CD4-positive, alpha-beta T cell treated with Interleukin-2 at 100 ng/mL for 4 hours (primary cell): ENCODE data around the gene ABCC1.
"Not testable (repeated sequence)": the region's sequence is repeated elsewhere in the genome, so short reads cannot be mapped to it uniquely, and the experiment has no call there.

ENCODE experiments used
- DNase-seq: peaks from one replicate; pipeline ENCODE4 v3.0.0-alpha.2; 2020; ENCODE audit warnings: low spot score

ABCC1 gene

DNA sequence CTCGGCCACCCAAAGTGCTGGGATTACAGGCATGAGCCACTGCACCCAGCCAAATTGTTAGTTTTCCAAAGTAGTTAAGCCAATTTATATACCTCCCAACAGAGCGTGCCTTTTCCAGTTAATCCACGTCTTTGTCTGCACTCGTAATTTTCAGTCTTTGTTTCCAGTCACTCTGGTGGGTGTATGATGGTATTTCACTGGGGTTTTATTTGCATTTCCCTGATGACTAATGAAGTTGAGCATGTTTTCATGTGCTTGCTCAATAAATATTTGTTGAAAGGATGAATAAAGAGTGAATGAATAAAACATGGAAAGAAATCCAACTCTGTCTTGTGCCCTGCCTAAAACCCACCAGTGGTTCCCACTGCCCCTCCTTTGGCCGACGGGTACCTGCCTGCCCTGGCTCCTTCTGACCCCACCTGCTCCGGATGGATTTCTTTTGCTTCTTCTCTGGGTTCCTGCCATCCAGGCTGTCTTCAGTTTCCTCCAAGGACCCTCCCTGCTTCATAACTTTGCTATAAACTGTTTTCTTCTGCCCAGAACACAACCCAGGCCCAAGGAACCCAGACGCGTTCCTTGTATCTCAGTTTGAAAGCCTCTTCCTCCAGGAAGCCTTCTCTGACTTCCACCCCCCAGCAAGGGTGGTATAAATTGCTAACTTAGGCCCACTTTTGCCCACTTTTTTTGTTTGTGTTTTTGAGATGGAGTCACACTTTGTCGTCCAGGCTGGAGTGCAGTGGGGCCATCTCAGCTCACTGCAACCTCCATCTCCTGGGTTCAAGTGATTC is 3.0 kb upstream of the ABCC1 start:
- no peak for DNase-seq

DNA sequence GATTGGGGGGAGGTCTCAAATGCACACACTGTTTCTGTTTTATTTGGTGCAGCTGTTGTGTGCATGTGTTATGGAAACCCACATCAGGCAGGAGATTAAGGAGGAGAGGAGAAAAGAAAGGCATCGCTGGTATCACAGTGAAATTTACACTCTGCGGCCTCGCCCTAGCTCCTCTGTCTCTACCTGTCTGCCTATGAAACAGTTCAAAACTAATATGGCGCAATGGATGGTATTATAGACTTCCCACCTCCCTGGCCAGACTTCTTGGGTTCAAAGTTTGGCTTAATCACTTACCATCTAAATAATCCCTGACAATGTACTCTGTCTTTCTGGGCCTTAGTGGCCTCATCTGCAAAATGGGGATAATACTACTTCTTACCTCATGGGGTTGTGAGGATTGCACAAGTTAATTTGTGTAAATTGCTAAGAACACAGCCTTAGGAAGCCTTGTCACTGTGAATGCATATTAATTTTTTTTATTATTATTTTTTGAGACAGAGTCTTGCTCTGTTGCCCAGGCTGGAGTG is 1.4 kb upstream of the ABCC1 start:
- no peak for DNase-seq

DNA sequence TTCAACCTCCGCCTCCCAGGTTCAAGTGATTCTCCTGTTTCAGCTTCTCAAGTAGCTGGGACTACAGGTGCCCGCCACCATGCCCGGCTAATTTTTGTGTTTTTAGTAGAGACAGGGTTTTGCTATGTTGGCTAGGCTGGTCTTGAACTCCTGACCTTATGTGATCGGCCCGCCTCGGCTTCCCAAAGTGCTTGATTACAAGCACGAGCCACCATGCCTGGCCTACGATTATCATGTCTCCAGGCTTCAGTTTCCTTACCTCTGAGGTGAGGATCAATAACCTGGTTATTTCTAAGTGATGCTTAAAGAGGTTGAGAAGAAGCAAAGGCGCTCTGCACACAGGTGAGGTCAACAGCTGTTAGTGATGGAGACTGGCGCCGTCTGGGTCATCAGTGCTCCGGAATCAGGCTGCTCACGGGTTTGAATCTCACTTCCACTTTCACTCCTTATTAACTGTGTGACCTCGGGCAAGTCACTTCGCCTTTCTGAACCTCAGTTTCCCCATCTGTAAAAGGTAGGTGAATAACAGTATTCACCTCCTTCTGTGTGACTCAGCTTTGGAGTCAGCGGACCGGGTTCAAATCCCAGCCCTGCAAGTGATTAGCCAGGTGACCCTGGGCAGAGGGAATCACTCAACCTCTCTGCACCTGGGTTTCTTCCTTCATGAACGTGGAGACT is 745 bp upstream of the ABCC1 start:
- DNase-seq = peak; percentile 18

DNA sequence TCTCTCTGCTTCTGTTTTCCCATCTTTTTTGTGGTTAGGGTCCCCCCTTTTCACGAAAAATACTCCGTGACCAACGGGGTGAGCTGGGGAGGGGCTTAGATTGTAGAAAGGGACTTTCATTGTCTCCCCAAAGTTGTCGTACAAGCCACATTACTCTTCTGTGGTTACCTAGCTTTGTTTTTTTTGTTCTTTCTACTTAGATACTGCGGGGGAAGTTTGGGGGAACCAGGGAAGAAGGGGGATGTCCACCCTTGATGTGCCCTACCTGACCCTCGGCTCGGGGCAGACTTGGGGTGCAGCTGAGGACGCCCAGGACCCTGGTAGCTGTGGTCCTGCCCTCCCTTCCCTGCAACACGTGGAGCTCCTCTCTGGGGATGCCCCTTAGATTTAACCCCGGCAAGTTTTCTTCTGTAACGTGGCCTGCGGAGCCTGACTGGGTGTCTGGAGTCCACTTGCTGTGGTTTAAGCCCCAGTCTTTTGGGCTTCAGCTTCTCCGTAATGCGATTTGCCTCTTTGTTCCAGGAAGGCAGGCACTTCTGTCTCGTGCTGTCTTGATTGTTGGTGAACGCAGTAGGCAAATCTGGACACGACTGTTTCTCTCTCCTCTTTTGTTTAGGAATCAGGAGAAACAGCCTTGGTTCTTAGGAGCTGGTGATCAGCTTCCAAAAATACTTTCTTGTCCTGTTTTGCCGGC is 892 bp downstream of the ABCC1 start:
- DNase-seq = peak; percentile 48

DNA sequence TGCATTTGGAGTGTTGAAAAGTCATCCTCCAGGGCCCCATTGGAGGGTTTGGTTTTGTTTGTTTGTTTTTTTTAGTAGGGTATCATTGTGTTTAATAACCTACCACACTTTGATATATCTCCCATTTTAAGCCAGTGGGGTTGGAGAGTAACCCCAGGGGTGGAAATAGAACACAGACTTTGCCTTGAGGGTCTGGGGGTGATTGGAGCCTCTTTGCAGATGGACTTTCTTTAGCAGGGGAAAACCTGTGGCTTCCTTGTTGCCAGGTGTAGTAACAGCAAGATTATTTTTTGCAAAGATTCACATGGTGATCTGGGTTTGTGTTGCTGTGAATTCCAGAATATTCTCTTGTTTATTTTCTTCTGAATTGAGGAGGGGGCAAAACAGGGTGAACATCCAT is 1.5 kb downstream of the ABCC1 start:
- DNase-seq = no peak

DNA sequence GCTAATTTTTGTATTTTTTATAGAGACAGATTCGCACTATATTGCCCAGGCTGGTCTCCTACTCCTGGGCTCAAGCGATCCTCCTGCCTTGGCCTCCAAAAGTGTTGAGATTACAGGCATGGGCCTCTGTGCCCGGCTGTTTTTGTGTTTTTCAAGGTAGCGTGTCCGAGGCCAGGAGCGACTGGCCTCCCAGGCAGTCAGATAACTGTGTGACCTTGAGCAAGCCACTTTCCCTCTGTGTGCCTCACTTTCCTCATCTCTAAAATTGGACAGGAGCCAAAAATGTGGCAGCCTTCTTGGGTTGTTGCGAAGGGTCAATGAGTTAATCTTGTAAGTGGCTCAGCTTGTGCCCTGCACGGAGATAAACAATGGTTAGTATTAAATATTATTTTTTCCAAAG is 2.4 kb downstream of the ABCC1 start:
- DNase-seq = no peak

DNA sequence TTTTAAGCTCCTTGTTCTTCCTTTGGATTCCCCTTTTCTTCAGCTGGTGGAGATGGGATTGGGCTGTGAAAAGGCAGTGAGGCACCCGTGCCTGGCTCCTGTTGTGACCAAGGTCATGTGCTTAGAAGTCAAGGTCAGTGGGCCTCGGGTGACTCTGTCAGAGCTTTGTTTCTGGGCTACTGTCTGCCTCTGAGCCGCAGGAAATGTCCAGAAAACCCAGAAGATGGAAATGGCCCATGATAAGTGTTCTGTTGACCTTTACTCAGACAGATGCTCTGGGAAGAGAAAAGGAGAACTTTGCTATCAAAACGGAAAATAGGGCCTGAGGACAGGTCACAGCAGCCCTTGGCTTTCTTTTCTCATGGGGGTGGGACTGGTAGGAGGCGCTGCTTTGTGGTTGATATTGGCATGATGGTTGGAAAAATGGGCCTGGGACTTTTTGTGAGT is 2.9 kb downstream of the ABCC1 start:
- peak; percentile 16 for DNase-seq

DNA sequence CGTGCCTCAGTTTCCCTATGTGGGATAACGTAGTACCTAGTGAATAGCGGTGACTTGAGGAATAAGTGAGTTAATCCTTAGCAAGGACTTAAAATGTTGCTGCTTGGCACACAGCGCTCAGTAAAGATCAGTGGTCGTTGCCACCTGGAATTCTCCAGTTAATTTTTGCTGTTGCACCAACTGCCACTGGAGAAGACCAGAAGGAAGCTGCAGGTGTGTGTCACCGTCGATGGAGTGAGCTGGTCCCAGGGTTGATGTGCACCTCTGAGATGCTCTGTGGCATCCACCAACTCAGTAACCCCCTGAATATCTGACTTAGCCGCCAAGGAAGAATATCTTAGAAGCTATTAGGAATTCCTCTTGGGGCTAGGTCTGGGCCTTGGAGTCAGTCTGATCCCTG is 4.1 kb downstream of the ABCC1 start:
- DNase-seq = no peak

DNA sequence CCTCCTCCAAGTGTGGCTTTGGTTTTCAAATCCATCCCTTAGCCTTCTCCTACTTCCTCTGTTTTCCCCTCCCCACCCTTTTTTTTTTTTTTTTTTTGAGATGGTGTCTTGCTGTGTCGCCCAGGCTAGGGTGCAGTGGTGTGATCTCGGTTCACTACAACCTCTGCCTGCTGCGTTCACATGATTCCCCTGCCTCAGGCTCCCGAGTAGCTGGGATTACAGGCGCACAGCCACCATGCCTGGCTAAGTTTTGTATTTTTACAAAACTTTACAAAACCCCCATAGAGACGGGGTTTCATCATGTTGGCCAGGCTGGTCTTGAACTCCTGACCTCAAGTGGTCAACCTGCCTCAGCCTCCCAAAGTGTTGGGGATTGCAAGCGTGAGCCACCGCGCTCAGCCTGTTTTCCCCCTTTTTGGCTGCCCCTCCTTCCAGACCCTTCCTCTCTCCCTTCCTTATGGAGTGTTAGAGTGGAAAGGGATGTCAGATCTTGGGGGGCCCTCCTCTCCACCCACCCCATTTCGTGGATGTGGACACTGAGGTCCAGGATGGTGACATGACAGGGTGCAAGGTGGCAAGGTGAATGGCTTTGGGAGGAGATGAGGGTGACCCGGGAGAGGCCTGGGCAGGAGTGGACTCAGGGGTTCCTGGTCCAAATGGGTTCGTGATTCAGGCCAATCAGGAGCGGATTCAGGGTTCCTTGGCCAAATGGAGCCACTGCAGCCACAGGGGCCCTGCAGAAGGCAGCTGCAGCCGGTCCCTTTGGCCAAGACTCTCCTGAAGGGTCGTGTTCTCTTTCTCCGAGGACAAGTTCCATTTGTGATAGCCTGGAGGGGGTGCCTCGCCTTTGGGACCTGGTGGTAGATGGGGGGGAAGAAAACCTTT is 4.8 kb downstream of the ABCC1 start:
- no peak for DNase-seq

DNA sequence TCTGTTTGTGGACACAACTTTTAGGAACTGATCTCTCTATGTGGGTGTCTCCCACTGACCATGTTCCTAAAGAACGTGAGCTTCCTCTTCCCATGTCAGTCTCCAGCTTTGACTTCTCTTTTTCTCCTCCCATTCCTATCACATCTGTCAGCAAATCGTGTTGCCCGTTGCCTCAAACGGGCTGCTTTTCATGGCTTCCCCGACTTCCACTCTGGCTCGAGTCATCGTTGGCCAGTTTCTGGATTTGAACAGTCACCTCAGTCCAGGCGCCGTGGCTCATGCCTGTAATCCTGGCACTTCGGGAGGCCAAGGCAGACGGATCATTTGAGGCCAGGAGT is 5.4 kb downstream of the ABCC1 start:
- no peak for DNase-seq

DNA sequence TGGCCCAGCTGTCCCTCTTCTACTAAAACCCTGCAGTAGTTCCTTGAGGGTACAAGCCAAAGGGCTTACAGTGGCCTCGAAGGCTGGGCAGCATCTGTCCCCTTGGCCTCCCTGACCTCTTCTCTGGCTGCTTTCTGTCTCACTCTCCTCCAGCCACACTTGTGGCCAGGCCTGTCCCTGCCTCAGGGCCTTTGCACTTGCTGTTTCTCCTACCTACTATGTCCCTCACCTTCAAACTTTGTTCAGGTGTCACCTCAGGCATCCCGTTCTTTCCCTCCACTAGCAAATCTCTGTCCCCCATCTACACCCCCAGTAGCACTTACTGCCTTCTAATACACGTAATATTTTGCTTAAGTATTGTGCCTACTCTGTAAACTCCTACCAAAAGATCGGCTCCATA is 6.0 kb downstream of the ABCC1 start:
- no peak for DNase-seq

DNA sequence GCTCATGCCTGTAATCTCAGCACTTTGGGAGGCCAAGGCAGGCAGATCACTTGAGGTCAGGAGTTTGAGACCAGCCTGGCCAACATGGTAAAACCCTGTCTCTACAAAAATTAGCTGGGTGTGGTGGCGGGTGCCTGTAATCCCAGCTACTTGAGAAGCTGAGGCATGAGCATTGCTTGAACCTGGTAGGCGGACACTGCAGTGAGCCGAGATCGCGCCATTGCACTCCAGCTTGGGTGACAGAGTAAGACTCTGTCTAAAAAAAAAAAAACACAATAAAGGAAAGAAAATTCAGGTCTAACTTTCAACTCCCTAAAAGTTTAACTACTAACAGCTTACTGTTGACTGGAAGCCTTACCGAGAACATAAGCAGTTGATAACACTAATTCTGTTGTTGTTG is 6.7 kb downstream of the ABCC1 start:
- DNase-seq = not testable (repeated sequence)

DNA sequence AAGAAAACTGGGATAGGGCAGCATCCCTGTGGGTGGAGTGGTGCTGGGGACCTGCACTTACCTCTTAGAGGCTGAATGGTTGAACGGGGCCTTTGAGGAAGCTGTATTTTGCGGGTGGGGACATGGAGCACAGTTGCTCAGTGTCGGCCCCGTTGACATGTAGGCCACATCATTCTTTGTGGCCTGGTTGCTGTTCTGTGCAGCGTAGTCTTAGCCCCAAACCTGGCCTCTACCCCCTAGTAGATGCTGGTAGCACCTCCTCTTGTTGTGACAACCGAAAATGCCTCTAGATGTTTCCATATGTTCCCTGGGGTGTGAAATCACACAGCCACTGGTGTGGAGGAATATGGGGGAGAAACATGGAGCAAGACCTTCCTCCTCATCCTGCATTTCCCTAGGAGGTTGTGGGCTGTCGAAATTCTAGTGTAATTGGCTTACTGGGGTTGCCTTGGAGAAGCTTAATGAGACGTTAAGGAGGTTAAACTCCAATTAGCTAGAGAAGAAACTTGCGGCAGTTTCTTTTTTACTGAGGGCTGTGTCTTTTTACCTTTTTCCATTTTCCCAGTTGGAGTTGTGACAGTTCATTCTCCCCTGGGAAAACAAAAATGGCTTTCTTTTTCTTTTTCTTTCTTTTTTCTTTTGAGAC is 9.4 kb downstream of the ABCC1 start:
- DNase-seq = peak; percentile 13

DNA sequence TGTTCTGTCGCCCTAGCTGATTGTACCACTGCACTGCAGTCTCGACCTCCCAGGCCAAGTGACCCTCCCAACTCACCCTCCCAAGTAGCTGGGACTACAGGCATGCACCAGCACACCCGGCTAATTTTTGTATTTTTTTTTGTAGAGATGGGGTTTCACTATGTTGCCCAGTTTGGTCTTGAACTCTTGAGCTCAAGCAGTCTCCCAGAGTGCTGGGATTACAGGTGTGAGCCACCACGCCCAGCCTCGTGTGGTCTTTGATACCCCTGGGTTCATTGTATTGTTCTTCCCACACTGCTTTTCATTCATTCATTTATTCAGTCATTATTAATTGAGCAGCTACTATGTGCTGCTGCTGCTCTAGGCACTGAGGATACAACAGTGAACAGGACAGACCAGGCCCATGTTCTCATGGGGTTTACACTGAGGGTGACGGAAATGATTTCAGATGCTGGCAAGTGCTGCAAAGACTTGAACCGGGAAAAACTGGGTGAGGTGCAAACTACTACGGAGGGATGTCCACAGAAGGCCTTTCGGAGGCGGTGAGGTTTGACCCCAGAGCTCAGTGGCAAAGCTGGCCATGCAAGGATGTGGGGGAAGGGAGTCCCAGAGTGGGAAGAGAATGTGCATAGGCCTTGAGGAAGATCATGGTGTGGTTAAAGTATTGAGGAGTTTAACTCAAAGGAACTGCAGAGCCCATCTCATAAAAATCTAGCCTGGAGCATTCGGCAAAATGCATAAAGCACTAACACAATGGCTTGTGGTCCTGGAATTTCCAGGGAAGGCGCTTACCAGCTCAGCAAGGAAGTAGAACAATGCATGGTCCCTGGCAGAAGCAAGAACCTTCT is 10.9 kb downstream of the ABCC1 start:
- DNase-seq = no peak

DNA sequence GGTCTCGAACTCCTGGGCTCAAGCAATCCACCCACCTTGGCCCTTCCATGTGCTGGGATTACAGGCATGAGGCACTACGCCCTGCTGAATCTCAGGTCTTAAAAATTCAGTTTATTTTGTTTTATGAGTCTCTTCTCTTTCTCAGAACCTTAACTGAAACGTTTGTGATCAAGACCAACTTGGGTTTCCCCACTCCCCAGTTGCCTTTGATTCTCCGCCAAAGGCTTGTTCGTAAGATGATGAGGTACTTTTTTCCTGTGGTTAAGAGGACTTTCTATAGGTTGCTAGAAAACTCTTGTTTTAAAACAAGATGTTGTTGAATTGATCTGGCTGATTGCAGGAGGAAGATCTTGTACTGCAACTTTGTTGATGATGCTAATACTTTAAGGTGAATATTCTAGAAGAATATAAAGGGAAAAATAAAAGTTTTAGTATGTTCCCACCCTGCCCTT is 11.7 kb downstream of the ABCC1 start:
- peak; percentile 91 for DNase-seq

DNA sequence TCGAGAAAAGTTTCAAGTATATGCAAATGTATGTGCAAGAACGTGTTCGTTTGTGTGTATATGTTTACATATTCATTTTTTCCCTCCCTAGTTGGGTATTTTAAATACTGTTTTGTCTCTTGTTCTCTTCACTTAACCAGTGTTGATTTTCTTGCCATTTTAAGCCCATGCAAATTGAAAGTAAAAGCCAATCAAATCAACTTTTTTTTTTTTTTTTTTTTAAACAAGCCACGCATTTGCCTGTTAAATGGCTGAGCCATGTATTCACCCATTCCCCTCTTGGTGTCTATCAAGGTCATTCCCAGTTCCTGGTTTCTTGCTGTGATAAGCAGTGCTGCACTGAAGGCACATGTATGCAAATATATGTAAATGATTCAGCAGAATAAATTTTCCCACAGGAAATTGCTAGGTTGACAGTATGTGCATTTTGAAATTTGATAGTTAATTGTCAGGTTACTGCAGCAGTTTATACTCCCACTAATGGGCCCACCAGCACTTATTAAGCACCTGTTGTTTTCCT is 12.2 kb downstream of the ABCC1 start:
- no peak for DNase-seq

DNA sequence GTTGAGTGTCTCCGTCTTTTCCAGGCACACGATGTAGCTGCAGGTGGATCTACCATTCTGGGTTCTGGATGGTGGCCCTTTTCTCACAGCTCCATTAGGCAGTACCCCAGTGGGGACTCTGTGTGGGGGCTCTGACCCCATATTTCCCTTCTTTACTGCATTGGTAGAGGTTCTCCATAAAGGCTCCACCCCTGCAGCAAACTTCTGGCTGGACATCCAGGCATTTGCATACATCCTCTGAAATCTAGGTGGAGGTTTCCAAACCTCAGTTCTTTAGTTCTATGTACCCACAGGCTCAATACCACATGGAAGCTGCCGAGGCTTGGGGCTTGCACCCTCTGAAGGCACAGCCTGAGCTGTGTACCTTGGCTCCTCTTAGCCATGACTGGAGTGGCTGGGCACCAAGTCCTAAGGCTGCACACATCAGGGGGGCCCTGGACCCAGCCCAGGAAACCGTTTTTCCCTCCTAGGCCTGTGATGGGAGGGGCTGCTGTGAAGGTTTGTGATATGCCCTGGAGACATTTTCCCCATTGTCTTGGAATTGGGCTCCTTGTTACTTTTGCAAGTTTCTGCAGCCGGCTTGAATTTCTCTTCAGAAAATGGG is 14.0 kb downstream of the ABCC1 start:
- no peak for DNase-seq

DNA sequence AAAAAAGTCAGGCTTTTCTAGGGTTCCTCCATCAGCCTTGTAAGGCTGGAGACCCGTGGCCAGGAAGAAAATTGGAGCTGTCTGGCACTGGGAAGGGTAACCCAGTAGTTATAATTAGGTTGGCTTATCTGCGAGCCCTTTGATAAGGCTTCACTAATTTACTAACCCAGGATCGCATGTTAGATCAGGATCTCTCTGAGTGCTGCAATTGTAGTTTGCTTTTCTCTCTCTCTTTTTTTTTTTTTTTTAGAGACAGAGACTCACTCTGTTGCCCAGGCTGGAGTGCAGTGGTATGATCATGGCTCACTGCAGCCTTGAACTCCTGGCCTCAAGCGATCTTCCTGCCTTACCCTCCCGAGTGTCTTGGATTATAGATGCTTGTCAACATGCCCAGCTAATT is 17.0 kb downstream of the ABCC1 start:
- DNase-seq = no peak

DNA sequence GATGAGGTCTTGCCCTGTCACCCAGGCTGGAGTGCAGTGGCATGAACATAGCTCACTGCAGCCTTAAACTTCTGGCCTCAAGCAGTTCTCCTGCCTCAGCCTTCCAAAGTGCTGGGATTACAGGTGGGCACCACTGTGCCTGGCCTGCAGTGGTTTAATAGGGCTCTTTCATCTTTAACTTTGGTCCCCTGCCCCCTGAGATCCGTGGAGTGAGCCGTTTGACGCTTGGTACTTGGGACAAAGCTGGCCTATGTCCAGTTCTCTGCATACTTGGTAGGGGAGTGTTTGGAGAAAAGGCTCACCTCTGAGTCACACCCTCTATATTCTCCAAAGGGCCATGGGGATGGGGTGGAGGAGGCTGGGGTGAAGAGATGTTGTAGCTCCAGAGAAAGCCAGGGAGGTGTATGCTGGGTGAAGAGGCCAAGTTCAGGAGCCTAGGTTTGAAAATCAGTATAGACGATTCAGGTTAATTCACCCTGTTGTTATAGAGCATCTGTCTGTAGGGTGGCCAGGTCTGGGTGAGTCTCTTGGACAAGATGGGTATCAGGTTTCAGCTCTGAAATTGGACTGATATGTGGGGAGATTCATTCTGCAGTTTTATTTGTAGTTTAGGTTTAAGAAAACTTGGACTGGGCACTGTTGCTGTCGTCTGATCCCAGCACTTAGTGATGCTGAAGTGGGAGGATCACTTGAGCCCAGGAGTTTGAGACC is 17.6 kb downstream of the ABCC1 start:
- DNase-seq = no peak
